HG02798 (cell line): Measurements from ENCODE around the gene RNU1-4.
A peak's percentile ranks its signal among the peaks of the same experiment; 100 is the strongest.
"Not testable (repeated sequence)": the region's sequence is repeated elsewhere in the genome, so short reads cannot be mapped to it uniquely, and the experiment has no call there.

Experiments used
- ATAC-seq: cut with Tn5 transposase; IDR thresholded peaks from one replicate; pipeline ENCODE4 v1.9.1; 2021; ENCODE audit warnings: mild to moderate bottlenecking; ENCODE audit not compliant: unreplicated experiment, poor library complexity

The RNU1-4 gene

DNA sequence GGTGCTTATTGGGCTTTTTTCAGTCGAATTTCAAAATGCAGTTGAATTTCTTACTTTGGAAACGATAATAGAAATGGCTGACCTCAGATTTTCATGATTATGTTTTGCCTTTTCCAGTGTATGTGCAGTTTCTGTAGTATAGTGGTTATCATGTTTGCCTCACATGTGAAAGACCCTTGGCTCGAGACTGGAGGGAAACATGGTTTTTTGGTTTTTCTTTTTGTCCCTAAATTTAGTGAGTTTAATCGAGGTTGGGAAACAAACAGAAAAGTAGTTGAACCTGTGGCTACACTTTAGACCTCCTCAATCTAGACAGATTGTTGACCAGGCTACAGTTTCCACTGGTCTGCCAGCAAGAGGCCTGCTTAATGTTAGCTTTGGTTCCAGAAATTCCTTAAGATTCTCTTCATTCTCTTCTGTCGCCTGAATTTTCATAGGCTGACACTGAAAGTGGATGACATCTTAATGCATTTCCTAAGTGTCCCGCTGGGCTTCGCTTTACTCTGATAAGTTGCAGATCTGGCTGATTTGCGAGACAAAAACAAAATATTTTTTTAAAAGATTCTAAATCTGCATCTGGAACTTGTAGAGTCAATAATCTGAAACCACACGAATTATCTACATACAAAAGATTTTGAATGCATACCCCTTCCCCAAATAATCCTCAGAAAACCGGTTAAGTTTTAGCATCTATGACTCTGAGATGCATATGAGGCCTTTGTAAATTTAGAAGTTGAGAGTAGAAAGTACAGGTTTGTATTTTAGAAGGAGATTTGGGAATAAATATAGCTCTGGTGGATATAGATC is 14.7 kb upstream of the RNU1-4 start:
- not testable (repeated sequence) for ATAC-seq

DNA sequence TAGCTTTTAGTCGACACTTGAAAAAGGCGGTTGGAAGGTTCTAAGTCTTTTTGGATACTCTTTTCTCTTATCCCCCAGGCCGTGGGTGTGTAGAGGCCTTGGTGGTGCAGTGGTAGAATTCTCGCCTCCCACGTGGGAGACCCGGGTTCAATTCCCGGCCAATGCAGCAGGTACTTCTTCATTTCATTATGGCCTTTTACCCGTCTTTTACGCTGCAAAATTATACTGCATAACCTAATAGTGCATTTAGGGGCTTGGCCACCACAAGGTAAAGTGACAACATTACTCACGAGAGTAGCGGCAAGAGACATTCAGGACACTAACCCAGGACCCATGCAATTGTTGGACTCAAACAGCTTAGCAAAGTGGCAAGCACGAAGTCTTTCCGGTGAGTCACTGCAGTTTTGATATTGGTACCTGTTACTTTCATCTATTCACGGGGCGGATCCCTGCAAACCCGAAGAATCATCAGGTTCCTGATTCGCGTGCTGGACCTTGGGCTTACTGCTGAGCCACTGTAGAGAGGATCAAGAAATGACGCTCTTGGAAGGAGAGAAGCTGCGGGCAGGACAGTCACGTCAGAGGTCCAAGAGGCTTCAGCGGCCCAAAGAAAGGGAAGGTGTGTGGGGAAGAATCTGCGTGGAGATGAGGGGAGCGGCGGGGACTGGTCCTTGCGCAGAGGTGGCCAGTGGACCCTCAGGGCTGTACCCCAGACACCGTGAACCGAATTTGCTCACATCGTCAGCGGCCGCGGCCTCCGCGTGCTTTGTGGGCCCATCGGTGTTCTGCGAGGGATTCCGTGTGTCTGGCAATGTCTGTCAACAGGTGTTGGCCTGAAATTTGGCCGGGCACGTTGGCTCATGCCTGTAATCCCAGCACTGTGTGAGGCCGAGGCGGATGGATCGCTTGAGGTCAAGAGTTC is 12.9 kb upstream of the RNU1-4 start:
- no peak for ATAC-seq

DNA sequence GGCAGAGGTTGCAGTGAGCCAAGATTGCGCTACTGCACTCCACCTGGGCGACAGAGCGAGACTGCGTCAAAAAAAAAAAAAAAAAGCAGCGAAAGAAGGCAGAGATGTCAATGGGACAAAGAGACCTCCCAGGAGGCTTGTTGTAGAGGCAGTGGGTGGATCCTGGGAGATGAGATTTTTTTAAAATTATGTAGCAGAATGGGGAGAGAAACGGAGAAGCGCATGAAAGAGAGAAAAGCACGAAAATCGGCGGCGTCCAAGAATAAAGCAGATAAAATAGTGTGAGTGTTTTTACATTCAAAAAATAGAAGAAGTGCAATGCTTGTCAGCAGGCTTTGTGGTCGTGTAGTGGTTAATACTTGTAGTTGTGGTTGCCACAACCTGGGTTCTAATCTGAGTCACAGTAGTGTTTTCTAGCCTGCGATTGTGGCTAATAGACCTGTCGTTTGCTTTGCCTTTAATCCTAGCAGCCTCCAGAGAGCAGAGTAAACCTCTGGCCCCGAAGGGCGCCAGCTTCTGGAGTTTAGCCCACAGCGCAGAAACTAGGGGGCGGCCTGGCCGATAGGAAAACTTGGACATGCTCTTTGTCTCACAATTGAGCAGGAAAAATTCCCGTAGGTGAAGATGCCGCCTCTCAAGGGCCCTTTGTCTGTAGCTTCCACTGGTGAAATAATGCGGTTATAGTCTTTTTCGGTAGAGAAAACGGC is 11.9 kb upstream of the RNU1-4 start:
- peak; percentile 68 for ATAC-seq

DNA sequence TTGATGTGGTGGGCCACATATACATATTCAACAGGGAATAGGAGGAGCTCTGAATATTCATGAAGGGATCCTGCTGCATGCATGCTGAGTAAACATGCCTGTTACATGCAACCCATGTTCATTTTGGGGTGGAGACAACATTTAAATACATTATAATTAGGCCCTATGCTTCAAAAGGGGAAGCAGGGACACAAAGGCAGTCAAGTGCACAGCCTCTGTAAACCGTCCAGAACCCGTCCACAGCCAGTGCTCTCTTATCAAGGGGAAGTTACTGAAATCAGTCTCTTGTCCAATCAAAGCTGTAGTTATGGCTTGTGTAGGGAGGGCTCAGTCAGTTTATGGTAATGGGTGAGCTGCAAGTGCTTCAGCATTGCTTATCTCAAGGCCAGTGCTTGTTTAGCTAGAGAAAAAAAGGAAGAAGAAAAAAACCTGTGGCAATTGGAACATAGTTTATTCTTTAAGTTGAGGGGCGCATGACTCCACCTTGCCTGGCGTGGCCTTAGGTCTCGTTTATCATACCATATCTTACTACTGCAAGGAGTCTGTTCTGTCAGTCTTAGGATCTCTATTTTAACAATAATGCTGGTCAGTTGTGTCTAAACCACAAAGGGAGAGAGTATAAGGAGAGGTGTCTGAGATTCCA is 7.9 kb upstream of the RNU1-4 start:
- ATAC-seq = not testable (repeated sequence)

DNA sequence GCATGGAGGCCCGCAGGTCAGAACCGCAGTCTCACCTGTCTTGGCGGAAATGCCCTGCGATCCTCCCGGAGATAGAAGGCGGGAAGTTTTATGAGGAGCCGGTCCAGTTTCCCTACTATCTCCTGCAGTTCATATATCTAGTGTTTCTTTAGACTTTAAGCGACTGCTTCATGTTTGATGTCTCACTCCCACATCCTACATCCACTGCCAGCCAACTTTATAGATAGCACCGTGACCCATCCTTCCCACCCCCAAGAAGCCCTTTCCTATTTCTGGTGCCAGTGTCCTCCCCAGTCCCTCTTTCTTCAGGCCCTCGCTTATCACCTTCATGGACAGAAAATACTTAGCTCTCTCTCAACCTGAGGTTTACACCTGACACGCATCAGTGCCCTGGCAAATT is 914 bp downstream of the RNU1-4 start:
- ATAC-seq = not testable (repeated sequence)

DNA sequence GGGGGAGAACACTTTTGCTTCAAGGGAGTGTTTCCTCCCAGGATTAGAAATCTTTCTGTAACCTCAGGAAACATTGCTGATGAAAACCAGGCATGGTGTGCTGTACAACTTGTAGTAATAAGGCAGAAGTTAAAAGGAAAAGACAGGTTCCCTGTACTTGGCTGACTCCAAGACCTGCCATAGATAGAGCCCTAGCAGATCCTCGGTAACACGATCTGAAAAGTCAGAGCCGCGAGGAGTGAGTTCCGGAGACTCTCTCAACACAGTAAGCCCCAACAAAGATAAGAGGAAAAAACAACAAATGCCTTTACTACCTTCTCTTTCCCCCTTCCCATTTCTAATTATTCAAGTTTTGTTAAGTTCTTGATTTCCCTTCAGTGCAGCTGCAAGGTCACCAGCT is 7.3 kb downstream of the RNU1-4 start:
- not testable (repeated sequence) for ATAC-seq

DNA sequence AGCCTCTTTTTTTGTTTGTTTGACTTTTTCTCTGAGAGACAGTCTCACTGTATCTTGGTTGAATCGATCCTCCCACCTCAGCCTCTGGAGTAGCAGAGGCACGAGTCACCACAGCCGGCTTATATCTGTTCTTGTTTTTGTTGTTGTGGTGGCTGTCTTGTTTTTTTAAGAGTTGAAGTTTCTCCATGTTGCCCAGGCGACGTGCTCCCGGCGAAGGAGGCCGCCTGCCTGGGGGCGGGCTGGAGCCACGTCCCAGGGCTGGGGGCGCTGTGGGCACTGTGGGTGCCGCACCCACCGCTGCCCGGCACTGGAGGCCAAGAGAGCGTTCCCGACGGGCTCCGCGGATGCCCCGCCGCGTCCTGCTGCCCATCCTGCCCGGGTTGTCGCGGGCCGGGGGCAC is 8.4 kb downstream of the RNU1-4 start:
- ATAC-seq = not testable (repeated sequence)

DNA sequence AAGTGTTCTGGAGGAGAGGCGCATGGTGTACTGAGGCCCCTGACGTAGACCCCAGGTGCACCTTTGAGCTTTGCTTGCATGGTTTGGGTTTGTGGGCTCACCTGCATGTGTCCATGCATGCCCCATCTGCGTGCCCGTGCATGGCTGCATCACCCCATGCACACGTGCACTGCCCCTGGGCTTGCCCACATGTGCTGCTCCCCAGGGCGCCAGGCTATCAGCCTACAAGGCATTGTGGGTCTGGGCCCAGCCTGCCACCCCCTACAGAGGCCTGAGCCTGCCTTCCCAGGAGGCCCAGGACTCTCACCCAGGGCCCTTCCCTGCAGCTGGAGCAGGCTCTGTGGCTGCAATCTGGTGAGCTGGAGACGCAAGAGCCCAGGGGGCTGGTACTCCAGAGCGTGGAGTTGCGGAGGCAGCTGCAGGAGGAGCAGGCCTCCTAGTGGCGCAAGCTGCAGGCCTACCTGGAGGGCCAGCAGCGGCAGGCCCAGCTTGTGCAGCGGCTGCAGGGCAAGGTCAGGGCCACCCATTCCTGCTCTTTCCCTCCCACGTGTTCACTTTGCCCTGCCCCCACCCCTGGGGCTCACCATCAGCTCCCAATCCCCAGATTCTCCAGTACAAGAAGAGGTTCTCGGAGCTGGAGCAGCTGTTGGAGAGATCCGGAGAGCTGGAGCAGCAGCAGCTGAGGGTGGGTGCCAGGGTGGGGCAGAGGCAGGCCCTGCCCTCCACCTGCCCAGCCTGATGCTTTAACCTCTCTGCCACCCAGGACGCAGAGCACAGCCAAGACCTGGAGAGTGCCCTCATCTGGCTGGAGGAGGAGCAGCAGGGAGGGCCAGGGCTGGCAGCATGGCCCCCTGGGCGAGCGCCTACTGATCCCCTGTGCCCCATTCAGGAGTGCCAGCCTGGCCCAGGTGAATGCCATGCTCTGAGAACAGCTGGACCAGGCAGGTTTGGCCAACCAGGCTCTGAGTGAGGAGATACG is 9.9 kb downstream of the RNU1-4 start:
- peak; percentile 44 for ATAC-seq

DNA sequence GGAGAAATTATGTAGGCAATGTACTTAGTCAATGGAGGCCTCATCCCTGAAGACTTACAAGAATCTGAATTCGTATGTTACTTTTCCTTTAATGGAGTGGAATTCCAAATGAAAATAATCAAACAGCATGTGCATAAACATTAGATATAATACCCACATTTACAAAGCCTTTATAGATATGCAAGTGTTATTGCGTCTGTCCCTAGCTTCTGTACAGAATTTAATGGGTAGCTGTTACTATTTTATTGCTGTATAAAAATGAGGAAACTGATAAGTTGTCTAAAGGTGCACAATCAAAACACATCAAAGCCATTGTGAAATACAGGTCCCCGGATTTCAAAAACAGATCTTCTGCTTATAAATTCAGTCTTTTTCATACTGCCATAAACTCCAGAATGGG is 12.5 kb downstream of the RNU1-4 start:
- ATAC-seq = not testable (repeated sequence)

DNA sequence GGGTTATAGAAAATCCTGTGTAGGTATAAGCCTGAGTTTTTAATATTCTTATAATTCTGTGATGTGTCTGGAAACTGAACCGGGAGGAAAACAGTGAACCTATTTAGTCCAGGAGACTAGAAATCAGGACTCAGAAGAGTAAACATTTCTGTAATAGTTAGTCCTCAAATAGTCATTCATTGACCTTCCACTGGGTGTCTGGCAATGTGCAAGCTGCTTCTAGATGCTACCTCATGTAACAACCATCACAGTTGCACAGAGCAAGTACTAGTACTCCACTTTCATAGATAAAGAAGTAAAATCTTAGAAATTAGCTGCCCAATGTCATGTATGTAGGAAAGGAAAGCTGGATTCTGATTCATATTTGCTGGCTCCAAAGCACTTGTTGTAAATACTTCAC is 15.1 kb downstream of the RNU1-4 start:
- ATAC-seq = not testable (repeated sequence)

DNA sequence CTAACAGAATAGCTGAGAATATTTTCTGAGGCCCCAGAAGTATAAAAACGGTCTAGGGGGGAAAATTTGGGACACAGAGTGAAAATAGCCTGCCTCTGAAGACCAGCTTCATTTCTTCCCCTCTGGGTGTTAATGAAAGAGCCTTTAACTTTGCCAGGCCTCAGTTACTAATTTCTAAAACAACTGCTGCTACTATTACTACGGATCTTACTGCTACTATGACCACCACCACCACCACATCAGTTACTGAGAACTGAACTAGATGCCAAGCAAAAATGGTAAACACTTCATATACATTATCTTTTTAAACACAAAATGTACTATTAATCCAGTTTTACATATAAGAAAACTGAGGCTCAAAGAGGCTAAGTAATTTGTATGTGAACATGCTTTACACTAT is 15.6 kb downstream of the RNU1-4 start:
- ATAC-seq = not testable (repeated sequence)

DNA sequence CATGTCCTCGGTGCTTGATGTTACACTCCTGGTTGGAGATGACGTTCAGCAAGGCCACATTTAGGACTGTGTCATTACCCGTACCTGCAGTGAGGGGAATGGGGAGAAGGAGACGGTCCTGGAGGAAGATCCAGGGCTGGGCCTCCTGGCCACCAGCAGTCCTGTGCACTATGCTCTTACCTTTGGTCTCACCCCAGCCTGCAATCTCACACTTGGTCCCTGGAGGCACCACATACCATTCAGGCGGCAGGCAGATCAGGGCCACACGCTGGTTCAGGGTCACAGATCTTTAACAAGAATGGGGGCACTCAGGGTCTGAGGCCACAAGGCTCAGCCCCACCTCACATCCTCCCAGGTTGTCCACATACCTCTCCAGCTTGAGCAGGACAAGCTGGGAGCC is 17.3 kb downstream of the RNU1-4 start:
- not testable (repeated sequence) for ATAC-seq

DNA sequence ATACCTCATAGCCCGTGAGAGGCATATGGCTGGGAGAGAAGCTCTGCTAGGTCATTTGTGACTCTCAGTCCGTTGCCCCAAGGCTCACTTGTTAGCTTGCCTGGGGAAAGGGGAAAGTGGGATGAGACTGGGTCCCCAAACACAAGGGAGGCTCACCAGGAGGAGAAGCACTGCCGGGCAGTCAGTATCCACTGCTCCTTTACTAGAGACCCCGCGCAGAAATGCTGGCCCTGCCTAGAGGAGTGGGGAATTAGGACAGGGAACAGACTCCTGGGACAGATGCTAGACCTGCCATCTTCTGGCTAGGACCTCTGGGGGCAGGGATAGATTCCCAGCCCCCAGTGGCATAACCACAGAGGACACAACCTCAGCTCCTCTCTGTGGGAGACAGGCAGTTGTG is 17.7 kb downstream of the RNU1-4 start:
- not testable (repeated sequence) for ATAC-seq

DNA sequence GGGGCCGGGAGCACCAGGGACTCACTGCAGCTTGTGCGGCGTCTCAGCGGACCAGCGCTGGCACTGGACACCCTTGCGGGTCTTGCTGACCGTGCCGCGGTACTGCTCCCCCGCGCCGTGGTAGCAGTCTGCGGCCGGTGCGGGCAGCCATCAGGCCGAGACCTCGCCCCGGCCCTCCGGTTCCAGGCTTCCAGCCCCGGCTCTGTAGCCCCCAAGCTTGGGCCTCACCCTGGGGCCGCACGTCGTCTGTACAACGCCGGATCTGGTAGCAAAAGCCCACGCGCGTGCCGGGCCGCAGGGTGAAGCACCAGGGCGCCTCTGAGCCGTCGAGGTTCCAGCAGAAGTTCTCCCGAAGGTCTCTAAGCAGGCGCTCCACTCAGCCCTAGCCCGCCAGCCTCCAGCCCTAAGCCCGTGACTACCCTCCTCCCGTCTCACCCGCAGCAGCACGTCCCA is 18.8 kb downstream of the RNU1-4 start:
- ATAC-seq = not testable (repeated sequence)

DNA sequence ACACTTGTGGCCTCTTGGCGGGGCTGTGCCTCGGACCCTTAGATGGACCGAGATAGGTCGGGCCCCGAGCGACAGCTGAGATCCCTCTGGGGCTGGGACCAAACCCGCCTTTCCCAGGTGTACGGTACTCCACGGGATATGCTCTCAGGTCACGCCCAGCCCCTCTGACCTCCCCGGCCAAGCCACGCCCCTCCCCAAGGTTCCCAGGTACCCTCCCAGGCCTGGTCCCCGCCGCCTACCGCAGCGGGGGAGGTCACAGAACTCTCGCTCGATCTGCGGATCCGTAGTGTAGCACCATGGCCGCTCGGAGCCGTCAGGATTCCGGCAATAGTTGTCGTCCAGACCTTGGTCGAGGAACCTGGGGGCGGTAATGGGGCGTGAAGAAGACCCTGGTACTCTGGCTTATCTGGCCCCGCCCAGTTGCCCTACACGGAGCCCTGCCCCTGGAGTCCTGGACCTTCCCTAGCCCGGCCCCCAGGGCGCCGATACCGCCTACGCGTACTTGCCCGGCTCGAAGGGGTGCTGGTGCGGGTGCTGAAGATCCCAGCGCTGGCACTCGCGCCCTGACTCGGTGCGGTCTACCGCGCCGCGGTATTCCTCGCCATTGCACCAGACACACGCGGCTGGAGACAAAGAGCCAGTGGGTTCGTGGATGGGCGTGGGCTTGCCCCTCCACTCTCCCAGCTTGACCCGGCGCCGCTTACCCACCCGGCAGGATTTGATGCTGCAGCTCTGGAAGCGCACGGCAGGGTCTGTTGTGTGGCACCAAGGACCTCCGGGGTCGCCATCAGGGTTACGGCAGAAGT is 19.5 kb downstream of the RNU1-4 start:
- ATAC-seq = not testable (repeated sequence)

DNA sequence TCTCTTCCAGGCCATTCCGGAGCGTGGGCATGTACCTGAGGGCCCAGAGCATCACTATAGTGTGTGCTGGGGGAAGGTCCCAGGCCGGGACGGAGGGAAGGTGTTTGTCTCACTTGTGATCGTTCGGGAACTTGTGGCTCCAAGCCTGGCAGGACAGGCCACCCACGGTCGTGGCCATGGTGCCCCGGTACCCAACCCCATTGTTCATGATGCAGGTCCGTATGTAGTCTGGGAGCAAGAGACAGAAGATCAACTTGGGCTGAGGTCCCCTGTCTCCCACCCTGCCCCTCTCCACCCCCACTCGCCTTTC is 20.1 kb downstream of the RNU1-4 start:
- ATAC-seq = not testable (repeated sequence)

DNA sequence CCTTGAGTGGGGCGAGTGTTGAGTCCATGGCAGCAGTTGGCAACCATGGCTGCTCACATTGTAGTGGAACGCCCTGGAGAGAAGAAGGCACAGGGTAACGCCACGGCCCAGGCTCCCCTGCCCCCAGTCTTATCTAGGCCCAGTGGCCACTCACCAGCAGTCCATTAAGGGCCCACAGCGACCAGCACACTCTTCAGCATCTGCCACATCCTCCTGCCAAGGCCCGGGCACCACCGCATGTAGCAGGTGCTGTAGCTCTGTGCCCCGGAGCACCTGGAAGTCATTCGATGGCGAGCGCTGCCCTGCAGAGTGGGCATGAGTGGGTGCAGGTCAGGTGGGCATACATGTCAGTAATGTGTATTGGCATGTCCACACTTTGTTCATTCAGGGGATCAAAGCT is 20.5 kb downstream of the RNU1-4 start:
- not testable (repeated sequence) for ATAC-seq

DNA sequence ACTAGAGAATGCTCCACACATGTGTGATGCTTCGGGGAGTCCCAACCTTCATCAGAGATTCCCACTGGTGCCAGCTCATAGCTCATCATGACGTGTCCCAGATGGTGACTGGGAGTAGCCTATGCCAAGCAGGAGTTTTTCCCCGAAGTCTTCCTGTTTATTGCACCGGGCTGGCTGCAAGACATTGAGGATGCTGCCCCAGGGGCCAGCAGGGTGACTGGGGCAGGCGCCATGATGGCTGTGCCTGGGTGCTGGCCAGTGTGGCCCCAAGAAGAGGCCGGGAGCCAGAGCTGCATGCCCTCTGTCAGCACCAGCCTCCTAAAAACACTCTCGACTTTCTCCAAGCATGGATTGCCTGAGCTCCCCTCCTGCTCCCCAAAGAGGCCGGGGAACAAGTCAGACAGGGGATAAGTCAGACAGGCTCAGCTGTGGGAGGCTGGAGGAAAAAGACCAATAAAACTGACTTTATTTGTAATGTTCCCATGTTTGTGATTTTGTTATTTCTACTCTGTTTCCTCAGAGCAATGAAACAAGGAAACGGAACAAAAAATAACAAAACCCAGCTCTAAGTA is 24.0 kb downstream of the RNU1-4 start:
- not testable (repeated sequence) for ATAC-seq
